ENCODE measurements around the gene UNC13B.
"Not testable (repeated sequence)": the region's sequence is repeated elsewhere in the genome, so short reads cannot be mapped to it uniquely, and the experiment has no call there.

UNC13B gene

DNA sequence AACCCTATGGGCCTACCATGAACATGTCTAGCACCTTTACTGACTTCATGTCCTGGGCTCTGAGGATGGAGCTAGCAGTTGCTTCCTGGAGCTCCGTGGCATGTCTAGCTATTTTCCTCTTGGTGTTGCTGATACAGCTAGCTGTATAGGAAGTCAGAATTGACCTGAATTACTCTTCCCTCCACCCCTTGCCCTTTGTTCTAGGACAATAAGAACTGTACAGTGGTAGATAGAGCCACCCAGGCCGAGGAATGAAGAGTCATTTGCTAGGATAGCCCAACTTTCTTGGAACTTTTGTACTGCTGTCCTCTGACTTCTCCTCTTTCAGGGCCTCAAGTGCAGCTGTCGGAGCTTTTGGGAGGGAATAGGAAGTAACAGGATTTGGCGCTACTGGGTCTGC lies 218.2 kb downstream of the UNC13B start:
- no peak for DNase-seq (ENCODE audit: low spot score)

DNA sequence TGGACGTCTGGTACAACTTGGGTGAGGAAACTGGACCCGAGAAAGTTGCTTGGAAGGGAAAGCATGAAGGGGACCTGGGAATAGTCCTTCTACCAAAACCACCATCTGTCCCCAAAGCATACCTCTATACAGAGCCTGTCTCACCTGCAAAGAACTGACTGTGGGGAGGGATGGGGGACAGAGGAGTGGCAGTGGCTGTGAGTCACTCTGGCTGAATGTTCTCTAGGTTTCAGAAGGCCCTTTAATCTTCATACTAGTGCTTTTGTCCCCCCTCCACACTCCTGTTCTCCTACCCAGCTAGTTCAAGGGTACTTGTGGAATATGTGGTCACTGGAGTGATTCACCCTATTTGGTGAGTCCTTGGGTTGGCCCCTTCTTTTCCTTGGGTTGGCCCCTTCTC lies 218.8 kb downstream of the UNC13B start:
- no peak for DNase-seq (ENCODE audit: low spot score)

DNA sequence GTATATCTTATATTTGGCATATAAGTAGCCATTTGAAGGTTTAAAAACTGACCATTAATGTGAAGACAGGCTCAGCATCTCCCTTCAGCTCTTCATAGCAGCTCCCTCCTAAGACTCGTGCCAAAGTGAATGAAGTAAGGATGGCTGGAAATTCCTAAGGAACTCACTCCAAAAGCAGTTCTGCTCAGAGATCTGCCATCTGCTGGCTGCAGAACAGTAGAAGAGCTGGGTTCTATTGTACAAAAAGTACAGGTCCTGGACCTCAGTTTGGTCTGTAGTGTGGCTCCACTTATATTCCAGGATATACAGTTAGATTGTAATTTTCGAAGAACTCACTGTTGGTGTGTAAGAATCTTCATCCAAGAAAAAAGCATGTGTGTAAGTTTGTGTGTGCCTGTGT lies 223.2 kb downstream of the UNC13B start:
- DNase-seq (ENCODE audit: low spot score), result no peak

DNA sequence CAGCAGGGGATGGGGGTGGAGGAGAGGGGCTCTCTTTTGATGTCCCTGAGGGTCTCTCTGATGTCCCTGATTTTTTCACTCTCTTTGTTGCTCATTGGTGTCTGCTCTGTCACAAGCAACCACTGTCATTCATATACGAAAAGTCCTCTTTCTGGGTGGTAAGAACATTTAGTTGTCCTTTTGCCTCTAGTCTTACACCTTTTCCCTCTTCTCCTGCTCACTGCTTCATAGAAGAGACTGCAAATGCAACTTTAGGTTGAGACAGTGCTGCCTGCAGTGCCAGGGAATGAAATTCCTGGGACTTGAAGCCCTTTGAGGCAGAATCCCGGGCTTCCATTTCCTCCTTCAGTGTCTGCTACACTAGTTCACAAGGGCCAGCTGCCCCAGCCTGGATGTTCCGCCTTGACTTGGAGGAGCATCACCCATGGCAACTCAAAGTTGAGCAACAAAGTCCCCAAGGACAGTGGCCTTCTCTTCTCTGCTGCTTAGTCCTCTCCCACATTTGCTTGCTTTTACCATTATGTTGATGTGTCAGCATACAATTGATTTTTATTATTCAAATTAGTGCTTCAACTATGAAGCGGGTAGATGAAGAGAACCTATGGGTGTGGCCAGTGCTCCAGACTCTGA lies 233.4 kb downstream of the UNC13B start:
- DNase-seq (ENCODE audit: low spot score), result no peak

DNA sequence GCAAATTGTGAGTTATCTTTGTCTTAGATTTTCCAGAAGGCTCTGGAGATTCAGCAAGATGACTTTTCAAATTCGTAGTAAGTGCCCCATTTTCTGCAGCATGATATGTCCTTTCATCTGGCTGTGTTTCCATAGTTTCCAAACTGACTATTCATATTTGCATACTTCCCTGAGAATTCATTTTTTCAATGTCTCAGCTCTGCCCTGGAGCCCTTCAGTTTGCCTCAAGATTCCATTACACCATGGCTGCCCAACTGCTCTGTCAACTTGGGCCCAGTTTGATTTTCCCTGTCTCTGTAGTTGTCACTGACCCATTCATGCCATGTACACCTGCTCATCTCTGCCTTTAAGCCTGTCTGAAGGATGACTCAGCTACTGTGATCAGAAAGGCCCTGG lies 233.9 kb downstream of the UNC13B start:
- no peak for DNase-seq (ENCODE audit: low spot score)

DNA sequence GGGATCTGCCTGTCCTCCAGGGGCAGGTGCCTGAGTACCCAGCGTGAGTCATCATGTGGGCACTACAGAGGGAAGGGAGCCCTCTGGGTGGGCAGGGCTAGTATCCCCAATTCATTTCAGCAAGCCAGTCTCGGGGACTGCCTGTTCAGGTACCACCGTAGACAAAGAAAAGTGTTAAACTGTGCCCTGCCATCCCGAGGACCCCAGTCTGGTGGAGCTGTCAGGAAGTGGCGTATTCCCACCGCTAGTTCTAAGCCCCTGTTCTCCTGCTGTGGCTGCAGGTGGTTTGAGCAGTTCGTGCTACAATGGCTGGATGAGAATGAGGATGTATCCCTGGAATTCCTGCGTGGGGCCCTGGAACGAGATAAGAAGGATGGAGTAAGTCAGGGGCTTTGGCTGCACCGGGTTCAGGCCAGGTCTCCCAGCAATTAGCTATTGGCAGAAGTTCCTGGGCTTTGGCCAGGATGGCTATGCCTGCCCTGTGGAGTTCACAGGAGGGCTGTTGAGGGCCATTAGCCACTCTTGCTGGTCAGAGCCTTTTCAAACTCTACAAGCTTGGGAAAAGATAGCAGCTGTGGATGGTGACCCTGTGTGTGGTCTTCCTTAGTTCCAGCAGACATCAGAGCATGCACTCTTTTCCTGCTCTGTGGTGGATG lies 234.9 kb downstream of the UNC13B start:
- no peak for DNase-seq (ENCODE audit: low spot score)

DNA sequence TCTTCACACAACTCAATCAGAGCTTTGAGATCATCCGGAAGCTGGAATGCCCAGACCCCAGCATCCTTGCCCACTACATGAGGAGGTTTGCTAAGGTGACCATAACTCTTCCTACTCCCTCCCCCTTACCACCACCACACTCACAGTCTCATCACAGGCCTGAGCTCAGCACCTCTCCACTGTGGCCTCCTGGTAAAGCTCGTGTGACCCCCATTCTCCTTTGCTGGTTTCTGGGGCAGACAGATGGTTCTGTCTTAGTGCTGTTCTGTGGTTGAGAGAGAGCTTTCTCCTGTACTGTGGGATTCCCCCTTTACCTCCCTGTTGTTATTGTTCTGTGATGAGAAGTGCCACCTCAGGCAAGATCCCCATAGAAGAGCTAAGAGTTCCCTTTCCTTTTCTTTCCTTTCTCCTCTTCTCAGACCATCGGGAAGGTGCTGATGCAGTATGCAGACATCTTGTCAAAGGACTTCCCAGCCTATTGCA lies 235.4 kb downstream of the UNC13B start:
- no peak for DNase-seq (ENCODE audit: low spot score)

DNA sequence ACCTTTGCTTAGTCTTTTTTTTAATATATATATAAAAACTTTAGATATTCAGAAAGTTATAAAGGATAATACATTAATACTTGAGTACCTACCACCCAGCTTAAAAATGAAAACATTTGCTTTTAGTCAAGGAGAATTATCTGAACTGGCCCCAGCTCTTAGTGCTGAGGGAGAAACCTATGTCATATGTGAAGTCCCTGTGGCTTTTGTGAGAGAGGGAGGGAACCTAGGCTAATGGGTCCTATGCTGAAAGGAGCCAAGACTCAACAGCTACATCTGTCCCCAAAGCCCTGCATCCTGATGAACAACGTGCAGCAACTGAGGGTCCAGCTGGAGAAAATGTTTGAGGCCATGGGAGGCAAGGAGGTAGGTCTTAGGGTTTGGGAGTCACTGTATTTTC lies 236.1 kb downstream of the UNC13B start:
- no peak for DNase-seq (ENCODE audit: low spot score)

DNA sequence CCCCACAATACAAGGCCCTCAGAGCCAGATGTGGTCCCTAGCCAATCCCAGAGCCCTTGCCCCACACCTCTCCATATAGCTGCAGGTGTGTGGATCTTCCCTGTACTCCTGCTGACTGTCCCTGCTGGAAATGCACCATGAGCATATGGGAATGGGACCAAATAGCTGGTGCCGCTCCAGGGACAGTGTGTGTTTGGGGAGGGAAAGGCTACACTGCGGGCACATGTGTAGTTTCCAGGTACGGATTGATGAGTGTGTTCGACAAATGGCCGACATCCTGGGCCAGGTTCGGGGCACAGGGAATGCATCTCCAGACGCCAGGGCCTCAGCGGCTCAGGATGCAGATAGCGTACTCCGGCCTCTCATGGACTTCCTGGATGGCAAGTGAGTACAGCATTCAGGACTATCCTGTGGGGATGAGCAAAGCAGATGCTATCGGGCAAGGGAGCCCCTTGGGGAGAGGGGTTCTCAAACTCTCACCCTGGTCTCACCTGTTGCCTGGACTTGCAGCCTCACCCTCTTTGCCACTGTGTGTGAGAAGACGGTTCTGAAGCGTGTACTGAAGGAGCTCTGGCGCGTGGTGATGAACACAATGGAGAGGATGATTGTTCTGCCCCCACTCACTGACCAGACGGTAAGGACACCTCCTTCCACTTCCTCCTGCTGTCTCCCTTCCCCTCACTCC lies 237.0 kb downstream of the UNC13B start:
- no peak for DNase-seq (ENCODE audit: low spot score)

DNA sequence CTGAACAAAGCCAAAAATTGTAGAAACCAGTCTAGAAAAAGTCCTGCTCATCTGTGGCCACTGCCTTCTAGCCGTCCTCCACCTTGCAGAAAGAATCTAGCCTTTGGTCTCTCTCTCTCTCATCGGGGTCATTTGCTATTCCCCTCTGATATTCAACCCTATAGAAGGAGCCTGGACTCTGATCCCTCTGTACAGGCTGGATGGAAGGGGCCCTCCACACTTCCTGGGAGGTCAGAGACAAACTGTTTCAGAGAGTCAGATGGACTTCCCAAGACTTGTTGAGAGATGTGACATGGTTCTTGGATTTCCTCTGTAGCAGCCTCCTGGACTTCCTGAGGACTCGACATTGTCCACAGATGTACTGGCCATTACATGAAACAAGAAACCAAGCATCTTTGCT lies 243.1 kb downstream of the UNC13B start:
- no peak for DNase-seq (ENCODE audit: low spot score)

DNA sequence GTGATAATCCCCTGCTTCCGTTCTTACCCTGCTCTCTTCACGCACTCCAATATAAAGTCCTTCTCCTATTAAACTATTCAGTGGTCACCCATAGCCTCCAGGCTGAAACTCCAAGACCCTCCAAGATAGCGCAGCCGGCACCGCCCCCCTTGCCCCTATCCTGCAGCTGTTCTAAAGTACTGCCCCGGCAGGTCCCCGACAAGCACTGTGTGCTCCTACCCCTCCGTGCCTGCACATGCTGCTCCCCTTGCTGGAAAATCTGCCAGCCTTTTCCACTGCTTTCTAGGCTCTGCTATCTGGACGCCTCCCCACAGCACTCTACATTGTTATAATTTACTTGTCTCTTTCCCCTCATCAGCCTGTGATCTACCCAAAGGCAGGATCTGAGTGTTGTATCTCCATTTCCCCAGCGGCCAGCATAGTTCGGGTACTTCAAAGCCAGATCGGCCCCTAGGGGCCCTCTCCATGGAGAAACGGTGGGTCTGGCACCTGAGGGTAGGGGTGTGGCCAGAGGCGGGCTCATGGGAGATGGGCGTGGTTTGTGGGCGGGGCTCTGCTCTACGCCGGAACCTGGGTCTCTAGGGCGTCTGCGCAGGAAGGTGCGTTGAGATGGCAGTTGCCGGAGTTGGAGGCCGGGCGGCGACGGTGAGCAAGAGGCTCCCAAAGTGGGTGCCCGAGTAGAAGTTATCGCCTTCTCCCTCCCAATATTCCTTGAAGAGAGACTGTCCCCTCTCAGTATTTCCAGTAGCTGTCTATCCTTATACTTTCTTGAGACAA lies 244.6 kb downstream of the UNC13B start:
- peak; percentile 7 for DNase-seq (ENCODE audit: low spot score)

DNA sequence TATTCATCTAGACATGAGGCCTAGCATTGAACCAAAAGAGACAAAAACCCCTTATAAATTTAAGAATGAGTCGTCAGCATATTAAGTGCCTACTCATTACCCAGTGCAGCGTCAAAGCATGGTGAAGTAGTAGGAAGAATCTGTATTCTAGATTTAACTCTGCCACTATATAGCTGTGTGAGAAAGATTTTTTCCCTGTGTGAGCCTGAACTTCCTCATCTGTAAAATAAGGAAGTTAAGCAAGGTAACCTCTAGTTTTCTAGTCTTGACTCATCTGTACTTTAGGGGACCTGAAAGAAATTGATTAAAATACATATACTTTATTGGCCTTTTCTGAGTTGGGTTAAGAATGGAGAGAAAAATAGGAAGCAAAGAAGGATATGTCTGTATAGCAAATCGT lies 246.0 kb downstream of the UNC13B start:
- no peak for DNase-seq (ENCODE audit: low spot score)

DNA sequence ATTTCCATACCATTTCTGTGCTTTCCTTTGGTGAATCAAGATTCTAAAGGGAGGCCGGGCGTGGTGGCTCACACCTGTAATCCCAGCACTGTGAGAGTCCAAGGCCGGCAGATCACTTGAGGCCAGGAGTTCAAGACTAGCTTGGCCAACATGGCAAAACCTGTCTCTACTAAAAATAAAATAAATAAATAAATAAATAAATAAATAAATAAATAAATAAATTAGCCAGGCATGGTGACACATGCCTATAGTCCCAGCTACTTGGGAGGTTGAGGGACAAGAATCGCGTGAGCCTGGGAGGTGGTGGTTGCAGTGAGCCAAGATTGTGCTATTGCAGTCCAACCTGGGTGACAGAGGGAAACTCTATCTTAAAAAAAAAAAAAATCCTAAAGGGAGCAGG lies 247.6 kb downstream of the UNC13B start:
- DNase-seq (ENCODE audit: low spot score), result not testable (repeated sequence)

DNA sequence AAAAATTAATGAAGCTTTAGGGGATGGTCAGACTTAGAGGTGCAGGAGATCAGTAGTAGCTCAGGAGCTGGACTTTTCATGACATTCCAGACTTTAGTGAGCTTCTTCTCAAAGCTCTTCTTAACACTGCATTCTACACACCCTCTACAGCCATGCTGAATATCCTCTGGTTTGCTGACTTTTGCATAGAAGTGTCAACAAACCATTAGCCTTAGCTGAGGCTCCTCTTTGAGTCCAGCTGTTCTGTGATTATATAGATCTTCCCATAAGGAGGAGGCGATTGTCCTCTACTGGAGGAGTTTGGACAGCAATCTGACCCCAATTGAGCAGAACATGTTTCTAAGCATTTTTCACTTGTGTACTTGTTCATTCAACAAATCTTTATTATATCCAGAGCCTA lies 253.1 kb downstream of the UNC13B start:
- no peak for DNase-seq (ENCODE audit: low spot score)

DNA sequence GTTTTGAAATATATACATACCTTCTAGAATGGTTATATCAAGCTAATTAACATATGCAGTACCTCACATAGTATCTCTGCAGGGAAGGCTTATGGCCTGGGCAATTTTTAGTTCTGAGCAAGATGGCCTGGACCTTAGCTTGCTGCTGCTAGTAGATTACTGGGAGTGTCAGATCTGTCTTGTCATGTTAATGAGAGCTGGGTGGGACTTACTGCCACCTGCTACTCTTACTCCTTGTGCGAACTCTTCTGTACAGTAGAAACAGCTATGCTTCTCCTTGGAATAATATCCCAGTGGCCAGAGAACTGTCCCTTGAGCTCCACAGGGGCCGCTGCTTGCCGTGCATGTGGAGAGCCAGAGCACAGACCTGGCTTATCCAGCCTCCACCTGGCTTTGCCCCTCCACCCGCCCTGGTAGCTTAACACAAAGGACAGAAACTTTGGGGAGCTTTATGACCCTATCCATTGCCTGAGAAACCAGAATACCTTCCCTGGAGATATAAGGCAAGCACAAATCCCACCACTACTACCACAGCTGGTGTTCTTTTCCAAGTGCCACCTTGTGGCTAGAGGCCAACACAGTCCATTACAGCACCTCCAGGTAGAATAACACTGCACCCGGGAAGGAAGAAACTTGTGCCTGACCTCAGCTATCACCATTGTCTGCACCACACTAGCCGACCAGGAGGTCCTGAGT lies 253.7 kb downstream of the UNC13B start:
- no peak for DNase-seq (ENCODE audit: low spot score)

DNA sequence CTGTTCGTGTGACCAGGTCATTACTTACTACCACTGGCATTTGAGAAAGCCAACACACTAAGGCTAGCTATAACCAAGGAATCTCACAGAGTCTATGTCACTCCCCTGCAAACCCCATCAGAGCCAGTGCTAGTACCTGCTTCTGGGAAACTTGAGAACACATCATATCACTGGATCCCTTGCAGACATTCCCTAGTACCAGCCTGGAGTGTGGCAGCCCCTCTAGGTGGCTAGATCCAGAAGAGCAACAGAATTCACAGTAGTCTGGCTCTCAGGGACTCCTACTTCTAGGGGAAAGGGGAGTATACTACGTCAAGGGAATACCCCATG lies 254.3 kb downstream of the UNC13B start:
- DNase-seq (ENCODE audit: low spot score), result no peak

DNA sequence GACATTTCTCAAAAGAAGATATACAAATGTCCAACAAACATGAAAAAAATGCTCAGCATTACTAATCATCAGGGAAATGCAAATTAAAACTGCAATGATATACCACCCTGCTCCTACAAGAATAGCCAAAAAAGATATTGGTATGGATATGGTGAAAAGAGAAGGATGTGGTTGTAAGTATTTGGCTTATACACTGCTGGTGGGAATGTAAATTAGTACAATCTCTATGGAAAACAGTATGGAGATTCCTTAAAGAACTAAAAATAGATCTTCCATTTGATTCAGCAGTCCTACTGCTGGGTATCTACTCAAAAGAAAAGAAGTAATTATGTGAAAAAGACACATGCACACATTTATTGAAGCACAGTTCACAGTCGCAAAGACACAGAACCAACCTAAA lies 260.5 kb downstream of the UNC13B start:
- DNase-seq (ENCODE audit: low spot score), result no peak

DNA sequence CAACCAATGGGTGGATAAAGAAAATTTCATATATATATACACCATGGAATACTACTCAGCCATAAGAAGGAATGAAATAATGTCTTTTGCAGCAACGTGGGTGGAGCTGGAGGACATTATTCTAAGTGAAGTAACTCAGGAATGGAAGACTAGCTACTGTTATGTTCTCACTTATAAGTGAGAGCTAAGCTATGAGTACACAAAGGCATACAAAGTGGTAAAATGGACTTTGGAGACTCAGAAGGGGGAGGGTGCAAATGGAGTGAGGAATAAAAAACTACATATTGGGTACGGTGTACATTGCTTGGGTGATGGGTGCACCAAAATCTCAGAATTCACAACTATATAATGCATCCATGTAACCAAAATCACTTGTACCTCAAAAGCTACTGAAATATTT lies 260.9 kb downstream of the UNC13B start:
- DNase-seq (ENCODE audit: low spot score), result no peak

DNA sequence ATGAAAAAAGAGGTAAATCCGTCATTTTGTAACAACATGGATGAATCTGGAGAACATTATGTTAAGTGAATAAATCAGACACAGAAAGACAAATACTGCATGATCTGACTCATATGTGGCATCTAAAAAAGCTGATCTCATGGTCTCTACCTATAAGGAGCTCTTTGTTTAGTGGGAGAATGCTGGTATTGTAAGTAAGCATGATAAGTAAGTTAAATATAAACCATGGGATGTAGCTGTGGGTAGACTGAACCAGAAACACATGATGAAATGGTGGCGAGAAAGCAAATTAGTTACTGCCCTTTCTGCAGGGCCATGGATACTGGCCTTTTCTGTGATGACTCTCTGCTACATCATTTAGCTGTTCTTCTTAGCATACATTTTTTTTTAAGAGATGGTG lies 261.7 kb downstream of the UNC13B start:
- DNase-seq (ENCODE audit: low spot score), result no peak

DNA sequence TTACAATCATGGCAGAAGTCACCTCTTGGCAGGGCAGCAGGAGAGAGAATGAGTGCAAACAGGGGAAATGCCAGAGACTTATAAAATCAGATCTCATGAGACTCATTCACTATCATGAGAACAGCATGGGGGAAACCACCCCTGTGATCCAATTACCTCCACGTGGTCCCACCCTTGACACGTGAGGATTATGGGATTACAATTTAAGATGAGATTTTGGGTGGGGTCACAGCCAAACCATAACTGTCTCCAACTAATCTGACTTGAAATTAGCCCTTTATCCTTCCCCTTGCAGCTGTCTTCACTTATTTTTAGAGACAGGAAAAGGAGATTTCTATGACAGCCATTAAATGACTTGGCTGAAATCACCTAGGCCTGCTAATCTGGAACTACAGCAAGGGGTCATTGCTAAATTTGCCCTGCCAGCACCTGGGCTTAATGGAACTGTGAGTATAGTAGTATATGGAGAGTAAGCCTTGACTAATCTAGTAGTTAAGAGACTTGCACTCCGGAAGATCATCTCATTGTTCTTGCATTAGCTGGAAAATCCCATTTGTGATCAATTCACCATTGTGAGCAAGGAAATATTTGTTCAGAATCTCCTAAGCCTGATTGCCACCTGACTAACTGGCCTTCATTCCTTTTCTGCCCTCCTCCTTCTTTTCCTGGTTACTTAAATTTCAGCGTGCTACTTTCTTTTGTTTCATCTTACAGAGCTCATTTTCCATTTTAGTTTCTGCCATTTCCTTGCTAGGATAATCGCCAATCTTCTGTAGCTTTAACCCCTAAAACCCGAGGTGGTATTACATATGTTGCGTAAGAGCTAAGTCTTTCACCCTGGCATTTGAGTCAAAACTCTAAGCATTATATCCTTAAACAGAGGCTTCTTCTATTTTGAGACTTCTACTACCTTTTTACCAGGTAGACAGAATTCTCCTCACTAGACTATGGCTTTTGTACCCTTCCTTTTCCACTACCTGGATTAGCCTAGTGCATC lies 262.8 kb downstream of the UNC13B start:
- DNase-seq (ENCODE audit: low spot score), result no peak

DNA sequence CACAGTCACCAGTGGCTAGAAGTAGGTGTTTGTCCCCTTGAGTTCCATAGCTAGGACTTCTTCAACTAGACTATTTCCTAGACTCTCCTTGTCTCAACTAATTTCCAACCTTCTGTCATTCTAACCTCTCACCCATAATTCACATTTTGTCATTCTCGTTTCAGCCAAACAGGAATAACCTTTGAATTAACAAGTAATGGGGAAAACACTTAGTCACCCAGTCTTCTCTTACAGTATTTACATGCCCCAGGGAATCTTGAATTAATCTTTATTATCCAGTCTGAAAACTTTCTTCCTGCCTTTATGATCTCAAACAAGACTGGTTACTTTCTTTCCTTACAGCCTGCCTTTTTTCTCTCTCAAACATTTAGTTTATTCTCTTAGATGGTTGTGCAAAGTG lies 264.8 kb downstream of the UNC13B start:
- DNase-seq (ENCODE audit: low spot score), result no peak
